PC-3 (cell line): Measurements from ENCODE around the gene CCDC66. TPM values are rescaled to one million over a fixed set of nuclear protein-coding genes. Genes with fewer than 3 reads are reported as not detected.

Source experiments
- ATAC-seq: fragments of 200-7000 bp; cut with Tn5 transposase; 2 replicates; pipeline ENCODE4 v1.9.1; 2020; ENCODE audit warnings: mild to moderate bottlenecking, moderate library complexity
- BruUV-seq: library from RNA; stranded (reverse); fragments of 400-500 nt; replicated peaks from 2 replicates; lab custom pipeline; 2021; lab: Mats Ljungman, UMichigan
- CTCF ChIA-PET: fragments of 300-600 bp; sonication (Branson Sonifier 250); formaldehyde crosslinking; loops from one replicate; lab custom pipeline; 2022; ENCODE audit warnings: antibody characterized with exemption; lab: Charles Lee
- POLR2A ChIA-PET: fragments of 300-600 bp; sonication (Branson Sonifier 250); formaldehyde crosslinking; loops from one replicate; lab custom pipeline; 2022; ENCODE audit warnings: antibody characterized with exemption; ENCODE audit not compliant: unreplicated experiment; lab: Charles Lee
- DNase-seq: peaks from one replicate; pipeline ENCODE4 v3.0.0-alpha.2; 2015
- H2AFZ ChIP-seq: fragments of 300-600 bp; sonication (generic); 2 replicates; pipeline ENCODE4 v1.6.0; 2016; ENCODE audit warnings: antibody characterized with exemption, low read length
- H3F3A ChIP-seq: fragments of 300-600 bp; sonication (generic); one replicate; pipeline ENCODE4 v1.6.0; 2017; ENCODE audit warnings: antibody characterized with exemption, low read length, control low read depth, mild to moderate bottlenecking; ENCODE audit not compliant: unreplicated experiment
- H3K27ac ChIP-seq: fragments of 300-600 bp; sonication (generic); 2 replicates; pipeline ENCODE4 v1.5.1; 2016; ENCODE audit warnings: mild to moderate bottlenecking, low read length
- H3K27me3 ChIP-seq: fragments of 300-600 bp; sonication (generic); 2 replicates; pipeline ENCODE4 v1.6.1; 2016; ENCODE audit warnings: low read length, mixed read lengths
- H3K36me3 ChIP-seq: fragments of 300-600 bp; sonication (generic); 2 replicates; pipeline ENCODE4 v1.6.1; 2016; ENCODE audit warnings: low read depth, mixed run types, low read length, mixed read lengths
- H3K4me1 ChIP-seq: fragments of 300-600 bp; sonication (generic); 2 replicates; pipeline ENCODE4 v1.5.1; 2016; ENCODE audit warnings: low read length; ENCODE audit not compliant: insufficient read depth
- H3K4me2 ChIP-seq: fragments of 300-600 bp; sonication (generic); 2 replicates; pipeline ENCODE4 v1.6.0; 2016; ENCODE audit warnings: low read length
- H3K4me3 ChIP-seq: fragments of 300-600 bp; sonication (generic); 2 replicates; pipeline ENCODE4 v1.5.1; 2016; ENCODE audit warnings: mild to moderate bottlenecking, low read length, mixed read lengths
- H3K79me2 ChIP-seq: fragments of 300-600 bp; sonication (generic); 2 replicates; pipeline ENCODE4 v1.6.1; 2017; ENCODE audit warnings: low read length, mixed read lengths
- H3K9ac ChIP-seq: fragments of 300-600 bp; sonication (generic); 2 replicates; pipeline ENCODE4 v1.6.0; 2016; ENCODE audit warnings: mild to moderate bottlenecking, low read length
- H3K9me2 ChIP-seq: fragments of 300-600 bp; sonication (generic); replicated peaks from 2 replicates; pipeline ENCODE4 v1.6.1; 2016; ENCODE audit warnings: mixed run types, low read length, mixed read lengths
- H3K9me3 ChIP-seq: fragments of 300-600 bp; sonication (generic); 2 replicates; pipeline ENCODE4 v1.6.1; 2016; ENCODE audit warnings: low read length, mixed read lengths
- H4K20me1 ChIP-seq: fragments of 300-600 bp; sonication (generic); 2 replicates; pipeline ENCODE4 v1.6.1; 2016; ENCODE audit warnings: low read length, mixed read lengths
- CTCF ChIP-seq: fragments of 300-600 bp; sonication (generic); conservative IDR thresholded peaks from 2 replicates; pipeline ENCODE4 v1.5.1; 2017; ENCODE audit warnings: antibody characterized with exemption, low read depth, mild to moderate bottlenecking, low read length
- EZH2 ChIP-seq: fragments of 300-600 bp; sonication (generic); IDR thresholded peaks from one replicate; pipeline ENCODE4 v1.6.1; 2017; ENCODE audit warnings: antibody characterized with exemption, mild to moderate bottlenecking, low read length; ENCODE audit not compliant: unreplicated experiment
- EZH2phosphoT487 ChIP-seq: fragments of 300-600 bp; sonication (generic); IDR thresholded peaks from 2 replicates; pipeline ENCODE4 v1.6.1; 2018; ENCODE audit warnings: mild to moderate bottlenecking, antibody characterized with exemption, low read length, borderline replicate concordance
- intact Hi-C: fragments of 100-400 bp; cut with micrococcal nuclease; formaldehyde crosslinking; loops from 2 replicates; pipeline ENCODE4 v1.9.0; 2023
- total RNA-seq: library from RNA; depleted of rRNA; stranded (reverse); fragments of >200 nt; gene quantifications from 2 replicates; pipeline ENCODE4 v1.2.3, GENCODE V29; 2014

Gene CCDC66
- total RNA-seq, 1 experiment from 2014 or later, result 17.3 TPM

- H3K9me3 ChIP-seq, result no peaks in the 10 kb centered on the region
- no peak overlapping the region for H3K4me2 ChIP-seq
- peaks cover 48% of the 10 kb centered on the region for H3K36me3 ChIP-seq
- intact Hi-C loops, result no loop called here
- no peaks in the 10 kb centered on the region for H3K4me1 ChIP-seq
- H3K27ac ChIP-seq, result no peak overlapping the region
- CTCF ChIA-PET, result no interaction called here
- H3K9me2 ChIP-seq, result no peaks in the 10 kb centered on the region
- no peaks in the 10 kb centered on the region for H3K27me3 ChIP-seq
- no TSS peak for BruUV-seq
- no peak for DNase-seq
- H3K4me3 ChIP-seq, result no peak overlapping the region
- no peak for ATAC-seq
- H3F3A ChIP-seq, result no peaks in the 10 kb centered on the region
- no peaks in the 10 kb centered on the region for H4K20me1 ChIP-seq
- H3K9ac ChIP-seq, result no peak overlapping the region
- no peak overlapping the region for H2AFZ ChIP-seq
- 0 out of 2 replicates have a peak, but pooled peaks cover 7% of the 10 kb centered on the region for H3K79me2 ChIP-seq
- POLR2A ChIA-PET, result no interaction called here
- TF ChIP-seq CTCF (no peak), EZH2phosphoT487 (no peak), EZH2 (no peak)
These were observed 56.0 kb downstream of the CCDC66 start for GRCh38 chr3:56613016-56613415.

GRCh38 chr3:56616478-56617006 is 59.6 kb downstream of the CCDC66 start:
- ATAC-seq (no peak), DNase-seq (no peak)
- peaks cover 4% of the 10 kb centered on the region for H3F3A ChIP-seq
- H3K27me3 ChIP-seq, result no peaks in the 10 kb centered on the region
- H3K27ac ChIP-seq, result no peak overlapping the region
- H3K36me3 ChIP-seq, result peaks cover 76% of the 10 kb centered on the region
- H3K9me2 ChIP-seq, result no peaks in the 10 kb centered on the region
- H3K4me3 ChIP-seq, result no peak overlapping the region
- H3K79me2 ChIP-seq, result no peaks in the 10 kb centered on the region
- no peaks in the 10 kb centered on the region for H3K9me3 ChIP-seq
- intact Hi-C loops, result no loop called here
- ChIA-PET POLR2A (no interaction called here), CTCF (no interaction called here)
- H3K4me1 ChIP-seq, result peaks cover 5% of the 10 kb centered on the region
- H4K20me1 ChIP-seq, result no peaks in the 10 kb centered on the region
- H3K9ac ChIP-seq, result no peak overlapping the region
- no TSS peak for BruUV-seq
- H3K4me2 ChIP-seq, result no peak overlapping the region
- H2AFZ ChIP-seq, result no peak overlapping the region
- TF ChIP-seq EZH2phosphoT487, result no peak
- TF ChIP-seq CTCF, result no peak
- TF ChIP-seq EZH2, result no peak

- Histone ChIP-seq H3K79me2 (no peaks in the 10 kb centered on the region; the same call in 1 of the 2 replicates), H3K27ac (no peak overlapping the region), H3F3A (peaks cover 5% of the 10 kb centered on the region), H3K4me3 (no peak overlapping the region), H3K36me3 (peaks cover 84% of the 10 kb centered on the region), H3K9me3 (no peaks in the 10 kb centered on the region), H3K27me3 (no peaks in the 10 kb centered on the region), H3K9ac (no peak overlapping the region), H3K4me1 (peaks cover 14% of the 10 kb centered on the region), H4K20me1 (no peaks in the 10 kb centered on the region), H3K4me2 (no peak overlapping the region), H2AFZ (no peak overlapping the region), H3K9me2 (no peaks in the 10 kb centered on the region)
- TF ChIP-seq EZH2 (no peak), EZH2phosphoT487 (no peak), CTCF (no peak)
- CTCF ChIA-PET, result no interaction called here
- DNase-seq (no peak), ATAC-seq (no peak)
- intact Hi-C loops, result no loop called here
- POLR2A ChIA-PET, result no interaction called here
- BruUV-seq, result no TSS peak
These were observed 63.4 kb downstream of the CCDC66 start for GRCh38 chr3:56620371-56620770.
